Psoas muscle (tissue), 8 donors: Measurements from ENCODE around the gene RYK. TPM values are rescaled to one million over a fixed set of nuclear protein-coding genes. Genes with fewer than 3 reads are reported as not detected.
"Not testable (repeated sequence)": the region's sequence is repeated elsewhere in the genome, so short reads cannot be mapped to it uniquely, and the experiment has no call there.

Experiments
- ATAC-seq, 4 donors: fragments of 200-7000 bp; cut with Tn5 transposase; one replicate each; pipeline ENCODE4 v1.9.1; 2020; ENCODE audit warnings: moderate library complexity in 3 of 4, mild to moderate bottlenecking in 2 of 4
- DNase-seq, 2 donors: peaks; one replicate each; pipeline ENCODE4 v3.0.0-alpha.2; 2020
- H3K27ac ChIP-seq: fragments of 200-600 bp; one replicate; pipeline ENCODE4 v1.8.0; 2022
- H3K27me3 ChIP-seq, 3 donors: fragments of 200-600 bp in 1 of 3; one replicate each; pipeline versions ENCODE4 v1.6.1 to v1.8.0; 2013 to 2022; ENCODE audit warnings: low read length in 2 of 3, mild to moderate bottlenecking in 2 of 3, moderate library complexity in 1 of 3; ENCODE audit not compliant: insufficient read depth in 3 of 3
- H3K36me3 ChIP-seq, 2 donors: fragments of 200-600 bp in 1 of 2; one replicate each; pipeline versions ENCODE4 v1.6.1 to v1.8.0; 2013 to 2022; ENCODE audit warnings: low read depth in 1 of 2, mild to moderate bottlenecking in 1 of 2, moderate library complexity in 1 of 2; ENCODE audit not compliant: insufficient read depth in 1 of 2
- H3K4me1 ChIP-seq: fragments of 200-600 bp; one replicate; pipeline ENCODE4 v1.8.0; 2022
- H3K4me3 ChIP-seq: fragments of 200-600 bp; one replicate; pipeline ENCODE4 v1.8.0; 2022; ENCODE audit warnings: mild to moderate bottlenecking
- H3K9me3 ChIP-seq: fragments of 200-600 bp; one replicate; pipeline ENCODE4 v1.8.0; 2022
- WGBS, 3 donors: extraction: QIAGEN DNeasy Blood & Tissue Kit; methylation state at CpG; one replicate each; pipeline versions ENCODE4 v1.1.6 to v1.1.7; 2013; 5-methylcytosine and 5-hydroxymethylcytosine counted together
- intact Hi-C, 2 donors: fragments of 100-400 bp; cut with DNase I; formaldehyde crosslinking; loops; one replicate each; pipeline versions ENCODE4 v1.11.0 to v1.14.2; 2022
- polyA plus RNA-seq, 3 donors: library from polyadenylated mRNA; stranded (reverse); fragments of 200-250 nt; gene quantifications; one replicate each; pipeline ENCODE4 v1.2.3, GENCODE V29; 2013
- total RNA-seq, 4 donors: library from RNA; stranded (reverse); fragmentation: NEBNext Ultra II Directional in 2 of 4; extraction: Animal tissue kit (Norgen Biotek cat#: 25700) in 2 of 4; gene quantifications; one replicate each; pipeline versions ENCODE4 v1.2.1 to v1.2.4, GENCODE V29; 2021 to 2023
- TF ChIP-seq, protein P1 (sequence below): fragments of 200-600 bp; IDR thresholded peaks from one replicate; pipeline ENCODE4 v1.8.0; 2022; ENCODE audit warnings: antibody characterized with exemption
- donor health status: healthy with polysubstance abuse.
- donor health status: DM: no; HTN: no; CAD: no; lungs with moderate emphysema.
- donor health status: Bipolar disorder and iron deficiency.
- donor health status: healthy.
- donor health status: DM: yes; HTN: yes; CAD: no.
- donor health status: DM: no; HTN: no; CAD: no.
- donor health status: DM: no; HTN: no; CAD: no.
- donor health status: DM: yes; HTN: yes; CAD: no.

Gene RYK
- total and polyA plus RNA-seq, 7 donors, result 19.7 to 35.4 (median 25.8) TPM

DNA sequence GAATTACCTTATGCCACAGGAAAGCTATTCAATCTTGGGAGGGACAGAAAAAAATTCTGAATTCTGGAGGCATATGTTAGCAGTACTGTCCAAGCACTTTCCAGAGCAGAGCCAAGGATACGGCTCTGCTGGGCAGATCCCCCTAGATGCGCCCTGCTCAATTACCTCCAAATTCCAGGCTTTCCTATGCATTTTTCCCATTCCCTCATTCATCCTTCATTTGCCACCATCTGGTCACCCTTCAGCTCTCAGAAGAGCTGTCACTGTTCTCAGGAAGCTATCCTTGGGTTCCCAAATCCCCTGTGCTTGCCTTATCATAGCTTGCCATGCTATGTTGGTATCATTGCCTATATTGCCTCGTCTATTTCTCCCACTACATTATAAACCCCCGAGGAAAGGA is 45.2 kb downstream of the RYK start:
- WGBS, 3 donors, result 92 to 96% (median 93%) methylated on average over 4 of the region's 4 CpGs
- no peaks in the 10 kb centered on the region for H3K9me3 ChIP-seq
- TF ChIP-seq, protein P1, sequence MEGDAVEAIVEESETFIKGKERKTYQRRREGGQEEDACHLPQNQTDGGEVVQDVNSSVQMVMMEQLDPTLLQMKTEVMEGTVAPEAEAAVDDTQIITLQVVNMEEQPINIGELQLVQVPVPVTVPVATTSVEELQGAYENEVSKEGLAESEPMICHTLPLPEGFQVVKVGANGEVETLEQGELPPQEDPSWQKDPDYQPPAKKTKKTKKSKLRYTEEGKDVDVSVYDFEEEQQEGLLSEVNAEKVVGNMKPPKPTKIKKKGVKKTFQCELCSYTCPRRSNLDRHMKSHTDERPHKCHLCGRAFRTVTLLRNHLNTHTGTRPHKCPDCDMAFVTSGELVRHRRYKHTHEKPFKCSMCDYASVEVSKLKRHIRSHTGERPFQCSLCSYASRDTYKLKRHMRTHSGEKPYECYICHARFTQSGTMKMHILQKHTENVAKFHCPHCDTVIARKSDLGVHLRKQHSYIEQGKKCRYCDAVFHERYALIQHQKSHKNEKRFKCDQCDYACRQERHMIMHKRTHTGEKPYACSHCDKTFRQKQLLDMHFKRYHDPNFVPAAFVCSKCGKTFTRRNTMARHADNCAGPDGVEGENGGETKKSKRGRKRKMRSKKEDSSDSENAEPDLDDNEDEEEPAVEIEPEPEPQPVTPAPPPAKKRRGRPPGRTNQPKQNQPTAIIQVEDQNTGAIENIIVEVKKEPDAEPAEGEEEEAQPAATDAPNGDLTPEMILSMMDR, result no peak
- H3K27ac ChIP-seq, result no peak overlapping the region
- H3K27me3 ChIP-seq, result no peaks in the 10 kb centered on the region
- DNase-seq (no peak), ATAC-seq (no peak)
- no peaks in the 10 kb centered on the region for H3K4me1 ChIP-seq
- H3K36me3 ChIP-seq, result peaks cover 3 to 52% of the 10 kb centered on the region in 2 donors
- no peak overlapping the region for H3K4me3 ChIP-seq
- intact Hi-C loops, result no loop called here

DNA sequence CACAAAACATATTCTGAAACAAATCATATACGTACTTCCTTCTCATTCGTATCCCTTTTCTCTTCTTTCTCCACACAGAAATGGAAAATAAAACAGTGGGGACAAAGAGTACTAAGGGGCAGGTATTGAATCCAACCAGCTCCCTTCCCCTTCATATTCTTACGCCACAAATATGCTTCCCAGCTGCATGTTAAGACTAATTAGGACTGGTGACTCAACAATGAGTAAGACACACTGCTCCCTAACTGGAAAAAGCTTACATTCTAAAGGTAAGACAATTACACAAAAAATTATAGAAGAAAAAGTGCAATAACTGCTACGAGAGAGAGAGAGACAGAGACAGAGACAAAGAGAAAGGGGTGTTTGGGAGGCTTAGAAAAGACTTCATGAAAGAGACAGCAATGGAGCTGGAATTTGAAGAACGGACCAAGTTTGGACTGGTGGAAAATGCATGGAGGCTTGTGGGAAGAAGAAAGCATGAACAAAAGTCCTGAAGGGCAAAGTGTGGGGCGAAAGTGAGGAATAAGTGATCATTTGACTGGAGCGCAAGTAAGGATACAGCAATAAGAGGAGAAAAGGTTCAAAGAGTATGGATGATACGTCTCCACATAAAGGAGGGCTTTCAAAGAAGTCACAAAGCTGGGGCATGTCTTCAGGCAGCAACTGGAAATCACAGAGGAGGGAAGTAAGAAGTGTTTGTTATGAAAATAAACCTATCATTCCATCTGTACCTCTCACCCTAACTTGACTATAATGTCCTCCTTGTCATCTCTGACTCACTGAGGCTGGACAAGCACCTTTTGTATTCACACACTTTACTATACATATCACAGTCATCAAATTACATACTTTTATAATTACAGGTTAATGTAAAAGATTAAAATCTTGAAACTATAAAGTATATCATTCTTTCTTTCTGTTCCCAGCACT is 49.2 kb downstream of the RYK start:
- WGBS, 3 donors, result 92 to 98% (median 94%) methylated on average over 8 of the region's 8 CpGs
- H3K9me3 ChIP-seq, result no peaks in the 10 kb centered on the region
- intact Hi-C loops, result no loop called here

DNA sequence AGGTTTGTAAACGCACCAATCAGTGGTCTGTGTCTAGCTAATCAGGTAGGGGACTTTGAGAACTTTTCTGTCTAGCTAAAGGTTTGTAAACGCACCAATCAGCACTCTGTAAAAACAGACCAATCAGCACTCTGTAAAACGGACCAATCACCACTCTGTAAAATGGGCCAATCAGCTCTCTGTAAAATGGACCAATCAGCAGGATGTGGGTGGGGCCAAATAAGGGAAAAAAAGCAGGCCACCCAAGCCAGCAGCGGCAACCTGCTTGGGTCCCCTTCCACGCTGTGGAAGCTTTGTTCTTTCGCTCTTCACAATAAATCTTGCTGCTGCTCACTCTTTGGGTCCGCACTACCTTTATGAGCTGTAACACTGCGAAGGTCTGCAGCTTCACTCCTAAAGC is 50.8 kb downstream of the RYK start:
- not testable (repeated sequence) for H3K4me3 ChIP-seq, H3K4me1 ChIP-seq, DNase-seq, H3K9me3 ChIP-seq, ATAC-seq, H3K27ac ChIP-seq, H3K27me3 ChIP-seq
- H3K36me3 ChIP-seq, result peaks cover 3 to 42% of the 10 kb centered on the region in 2 donors
- WGBS, 3 donors, result 77 to 91% (median 90%) methylated on average over 8 of the region's 8 CpGs
- intact Hi-C loops, result loop anchor here in 1 of 2 donors (5.0 kb wide), 1 partner anchor 272 kb away; no protein-coding TSS in a partner anchor

More for the DNA sequence above, 49.2 kb downstream of the RYK start:
- Histone ChIP-seq H3K27me3 (no peaks in the 10 kb centered on the region), H3K27ac (no peak overlapping the region), H3K36me3 (peaks cover 3 to 41% of the 10 kb centered on the region in 2 donors), H3K4me3 (no peak overlapping the region), H3K4me1 (no peaks in the 10 kb centered on the region)
- TF ChIP-seq, protein P1, result no peak
- no peak for ATAC-seq
- DNase-seq, result no peak

- no peaks in the 10 kb centered on the region for H3K9me3 ChIP-seq
- DNase-seq, result no peak
- H3K4me3 ChIP-seq, result no peak overlapping the region
- H3K36me3 ChIP-seq, result peaks cover 3 to 48% of the 10 kb centered on the region in 2 donors
- H3K27ac ChIP-seq, result no peak overlapping the region
- 73 to 89% (median 76%) methylated on average over 3 of the region's 3 CpGs for WGBS, 3 donors
- H3K27me3 ChIP-seq, result no peaks in the 10 kb centered on the region
- TF ChIP-seq, protein P1, result no peak
- intact Hi-C loops, result loop anchor here in 1 of 2 donors (5.0 kb wide), 1 partner anchor 273 kb away; no protein-coding TSS in a partner anchor
- no peak for ATAC-seq
- no peaks in the 10 kb centered on the region for H3K4me1 ChIP-seq
These were observed 51.4 kb downstream of the RYK start for GRCh38 chr3:134199240-134199639.

GRCh38 chr3:134198414-134198813 is 52.2 kb downstream of the RYK start:
- DNase-seq (no peak), ATAC-seq (no peak)
- intact Hi-C loops, result loop anchor here in 1 of 2 donors (5.0 kb wide), 1 partner anchor 274 kb away; no protein-coding TSS in a partner anchor
- TF ChIP-seq, protein P1, result no peak
- Histone ChIP-seq H3K4me3 (no peak overlapping the region), H3K27me3 (no peaks in the 10 kb centered on the region), H3K27ac (no peak overlapping the region), H3K9me3 (no peaks in the 10 kb centered on the region), H3K4me1 (no peaks in the 10 kb centered on the region), H3K36me3 (peaks cover 3 to 54% of the 10 kb centered on the region in 2 donors)
- 98% methylated on average over 2 of the region's 2 CpGs for WGBS, 3 donors
